K562 (cell line): ENCODE results near the gene KIF26B. TPM values are rescaled to one million over a fixed set of nuclear protein-coding genes. Genes with fewer than 3 reads are reported as not detected.

Experiments used
- THRB ChIP-seq: fragments of 450-650 bp; formaldehyde crosslinking; conservative IDR thresholded peaks from 2 replicates; pipeline ENCODE4 v1.4.0; 2022; ENCODE audit warnings: mild to moderate bottlenecking, missing genetic modification characterization
- ZNF24 ChIP-seq: fragments of 450-650 bp; IDR thresholded peaks from 2 replicates; pipeline ENCODE4 v1.6.1; 2016
- ZNF436 ChIP-seq: fragments of 250-450, 450-650 bp; sonication (Bioruptor Pico); formaldehyde crosslinking; IDR thresholded peaks from 2 replicates; pipeline ENCODE4 v1.7.0; 2020; ENCODE audit warnings: mild to moderate bottlenecking
- polyA plus RNA-seq, 8 experiments: library from polyadenylated mRNA; depleted of rRNA in 4 of 8; stranded (reverse) in 5 of 8; unstranded in 3 of 8; fragments of >200 nt; fragmentation: Nextera tagmentation in 2 of 8; fragmentation: Illumina TruSeq in 1 of 8; extraction: Ambion mirVana in 2 of 8; extraction: Trizol in 1 of 8; gene quantifications; 2 replicates each; pipeline versions ENCODE4 v1.2.1 to v1.2.3, GENCODE V29; 2011 to 2014; ENCODE audit warnings: inconsistent platforms in 1 of 8, missing spikeins in 1 of 8
- total RNA-seq, 7 experiments: library from RNA; depleted of rRNA in 6 of 7; stranded (reverse); fragments of >200 nt in 6 of 7; fragmentation: Illumina TruSeq in 2 of 7; extraction: Trizol in 2 of 7; gene quantifications; 2 replicates each; pipeline versions ENCODE4 v1.2.1 to v1.2.3, GENCODE V29; 2011 to 2021; ENCODE audit warnings: low replicate concordance in 1 of 7
- TF ChIP-seq, protein P1 (sequence below), 2 experiments: fragments of 450-650 bp; formaldehyde crosslinking in 1 of 2; IDR thresholded peaks; 2 replicates each; pipeline versions ENCODE4 v1.4.0 to v1.6.1; 2014 to 2020; ENCODE audit warnings: mild to moderate bottlenecking in 2 of 2, borderline replicate concordance in 1 of 2, low read depth in 1 of 2

KIF26B gene
- total and polyA plus RNA-seq, 9 of the 15 experiments (the other 6 are each of a cell fraction or from before 2014, with no cell fraction given) = 0.02 to 0.08 (median 0.03) TPM; not detected in 6

- TF ChIP-seq, protein P1, sequence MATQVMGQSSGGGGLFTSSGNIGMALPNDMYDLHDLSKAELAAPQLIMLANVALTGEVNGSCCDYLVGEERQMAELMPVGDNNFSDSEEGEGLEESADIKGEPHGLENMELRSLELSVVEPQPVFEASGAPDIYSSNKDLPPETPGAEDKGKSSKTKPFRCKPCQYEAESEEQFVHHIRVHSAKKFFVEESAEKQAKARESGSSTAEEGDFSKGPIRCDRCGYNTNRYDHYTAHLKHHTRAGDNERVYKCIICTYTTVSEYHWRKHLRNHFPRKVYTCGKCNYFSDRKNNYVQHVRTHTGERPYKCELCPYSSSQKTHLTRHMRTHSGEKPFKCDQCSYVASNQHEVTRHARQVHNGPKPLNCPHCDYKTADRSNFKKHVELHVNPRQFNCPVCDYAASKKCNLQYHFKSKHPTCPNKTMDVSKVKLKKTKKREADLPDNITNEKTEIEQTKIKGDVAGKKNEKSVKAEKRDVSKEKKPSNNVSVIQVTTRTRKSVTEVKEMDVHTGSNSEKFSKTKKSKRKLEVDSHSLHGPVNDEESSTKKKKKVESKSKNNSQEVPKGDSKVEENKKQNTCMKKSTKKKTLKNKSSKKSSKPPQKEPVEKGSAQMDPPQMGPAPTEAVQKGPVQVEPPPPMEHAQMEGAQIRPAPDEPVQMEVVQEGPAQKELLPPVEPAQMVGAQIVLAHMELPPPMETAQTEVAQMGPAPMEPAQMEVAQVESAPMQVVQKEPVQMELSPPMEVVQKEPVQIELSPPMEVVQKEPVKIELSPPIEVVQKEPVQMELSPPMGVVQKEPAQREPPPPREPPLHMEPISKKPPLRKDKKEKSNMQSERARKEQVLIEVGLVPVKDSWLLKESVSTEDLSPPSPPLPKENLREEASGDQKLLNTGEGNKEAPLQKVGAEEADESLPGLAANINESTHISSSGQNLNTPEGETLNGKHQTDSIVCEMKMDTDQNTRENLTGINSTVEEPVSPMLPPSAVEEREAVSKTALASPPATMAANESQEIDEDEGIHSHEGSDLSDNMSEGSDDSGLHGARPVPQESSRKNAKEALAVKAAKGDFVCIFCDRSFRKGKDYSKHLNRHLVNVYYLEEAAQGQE (IDR thresholded peaks at IDR 0.05; ENCODE audit: borderline replicate concordance) = no peak
- TF ChIP-seq, protein P1 (CRISPR knock-in tag; IDR thresholded peaks at IDR 0.05; ENCODE audit: low read depth) = no peak
- TF ChIP-seq THRB (CRISPR knock-in tag) (no peak), ZNF24 (no peak), ZNF436 (CRISPR knock-in tag) (no peak)
These were observed 61.8 kb downstream of the KIF26B start (continued) for GRCh38 chr1:245216366-245217115.
